HG02840 (cell line): Measurements from ENCODE around the gene ADARB2.

ENCODE experiments used
- ATAC-seq: cut with Tn5 transposase; IDR thresholded peaks from one replicate; pipeline ENCODE4 v1.9.1; 2021; ENCODE audit warnings: mild to moderate bottlenecking, moderate library complexity, moderate number of reproducible peaks; ENCODE audit not compliant: unreplicated experiment, low FRiP score

The ADARB2 gene

DNA sequence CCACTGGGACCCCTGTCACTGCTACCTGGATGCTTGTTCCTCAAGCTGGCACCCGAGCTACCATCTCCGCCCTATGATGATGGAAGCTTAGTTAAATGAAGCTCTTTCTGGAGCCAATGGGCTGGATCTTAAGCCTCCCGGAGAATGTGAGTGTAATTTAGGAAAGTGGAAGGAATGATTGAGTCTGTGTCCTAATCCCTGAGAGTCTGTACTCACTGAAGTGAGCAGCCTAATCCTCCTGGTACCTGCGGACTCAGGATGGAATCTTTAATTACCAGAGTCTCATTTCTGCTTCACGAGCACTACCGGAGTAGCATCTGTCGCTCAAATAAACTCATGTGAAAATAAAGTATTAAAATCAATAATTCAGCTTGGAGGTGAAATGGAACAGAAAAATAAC is 425.6 kb downstream of the ADARB2 start:
- no peak for ATAC-seq

DNA sequence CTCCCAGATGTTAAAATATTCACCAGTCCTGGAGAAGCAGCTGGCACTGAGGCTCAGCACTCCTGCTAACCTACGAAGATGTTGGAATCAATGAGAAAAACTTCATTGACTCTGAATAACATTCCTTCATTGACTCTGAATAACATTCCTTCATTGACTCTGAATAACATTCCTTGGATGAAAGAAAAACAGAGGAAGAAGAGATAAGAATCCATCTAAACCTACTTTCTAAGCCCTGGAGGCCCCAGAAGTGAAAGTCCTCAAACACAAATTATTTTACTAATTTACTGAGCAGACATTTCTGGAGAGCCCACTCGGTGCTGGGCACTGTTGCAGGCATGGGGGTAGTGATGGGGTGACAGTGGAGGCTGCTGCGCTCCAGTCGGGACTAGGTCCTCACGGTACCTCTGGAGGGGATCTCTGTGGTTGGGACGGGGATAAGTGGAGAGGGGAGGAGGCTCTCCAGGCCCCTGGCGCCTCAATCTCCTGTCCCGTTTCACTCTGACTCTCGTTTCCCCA is 427.0 kb downstream of the ADARB2 start:
- no peak for ATAC-seq

DNA sequence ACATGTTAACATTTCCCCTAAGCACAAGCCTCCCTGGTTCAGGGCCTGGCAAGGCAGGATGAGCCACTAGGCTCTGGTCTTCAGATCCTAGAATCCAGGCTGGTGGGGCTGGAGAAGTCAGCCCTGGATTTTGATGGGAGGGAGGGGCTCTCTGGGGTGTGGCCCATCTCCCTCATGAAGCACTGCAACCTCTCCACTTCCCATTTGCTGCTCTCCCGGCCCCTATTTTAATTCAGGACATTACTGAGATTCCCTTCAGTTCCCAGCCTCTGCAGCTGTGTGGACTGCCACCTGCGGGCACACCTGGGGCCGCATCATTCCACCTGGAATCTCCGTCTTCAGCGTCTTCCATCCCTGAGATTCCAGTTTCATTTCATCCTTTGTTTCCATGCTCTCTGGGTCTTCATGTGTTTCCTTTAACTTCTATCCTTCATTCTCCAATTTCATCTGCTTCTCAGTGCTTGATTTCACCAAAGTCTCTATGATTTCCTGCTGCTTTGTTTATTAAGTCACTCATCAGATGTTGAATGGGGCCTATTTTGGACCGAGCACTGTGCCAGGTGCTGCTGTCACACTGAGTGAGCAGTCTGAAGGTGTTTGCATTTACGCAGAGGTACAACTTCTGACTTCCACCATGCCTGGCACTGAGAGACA is 427.6 kb downstream of the ADARB2 start:
- ATAC-seq = no peak

DNA sequence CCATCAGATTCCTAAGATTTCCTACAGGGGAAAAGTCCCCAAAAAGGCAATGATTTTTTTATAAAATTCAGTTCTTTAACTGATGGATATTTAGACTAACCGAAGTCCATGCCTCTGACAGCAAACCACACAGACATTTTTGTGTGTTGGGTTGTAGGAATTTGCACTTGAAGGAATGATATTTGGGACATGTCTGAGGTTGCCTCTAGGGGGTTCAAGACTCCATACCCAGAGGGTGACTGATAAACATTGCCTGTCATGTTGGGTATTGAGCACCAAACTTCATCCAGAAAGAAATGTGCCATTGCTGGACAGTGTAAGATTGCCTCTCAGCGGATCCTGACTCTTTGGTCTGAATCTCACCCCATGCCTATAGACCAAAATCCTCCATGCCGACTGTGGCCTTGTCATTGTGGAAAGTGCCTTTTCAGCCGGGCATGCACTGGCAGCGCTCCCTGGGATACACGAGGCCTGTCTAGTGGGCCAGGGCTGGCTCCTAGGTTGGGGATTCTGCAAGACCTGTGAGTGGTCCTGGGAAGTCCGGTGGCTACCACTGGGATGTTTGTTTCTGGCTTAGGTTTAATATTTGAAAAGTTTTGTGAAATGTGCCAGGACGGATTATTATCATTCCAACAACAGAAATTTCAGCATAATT is 428.2 kb downstream of the ADARB2 start:
- ATAC-seq = no peak

DNA sequence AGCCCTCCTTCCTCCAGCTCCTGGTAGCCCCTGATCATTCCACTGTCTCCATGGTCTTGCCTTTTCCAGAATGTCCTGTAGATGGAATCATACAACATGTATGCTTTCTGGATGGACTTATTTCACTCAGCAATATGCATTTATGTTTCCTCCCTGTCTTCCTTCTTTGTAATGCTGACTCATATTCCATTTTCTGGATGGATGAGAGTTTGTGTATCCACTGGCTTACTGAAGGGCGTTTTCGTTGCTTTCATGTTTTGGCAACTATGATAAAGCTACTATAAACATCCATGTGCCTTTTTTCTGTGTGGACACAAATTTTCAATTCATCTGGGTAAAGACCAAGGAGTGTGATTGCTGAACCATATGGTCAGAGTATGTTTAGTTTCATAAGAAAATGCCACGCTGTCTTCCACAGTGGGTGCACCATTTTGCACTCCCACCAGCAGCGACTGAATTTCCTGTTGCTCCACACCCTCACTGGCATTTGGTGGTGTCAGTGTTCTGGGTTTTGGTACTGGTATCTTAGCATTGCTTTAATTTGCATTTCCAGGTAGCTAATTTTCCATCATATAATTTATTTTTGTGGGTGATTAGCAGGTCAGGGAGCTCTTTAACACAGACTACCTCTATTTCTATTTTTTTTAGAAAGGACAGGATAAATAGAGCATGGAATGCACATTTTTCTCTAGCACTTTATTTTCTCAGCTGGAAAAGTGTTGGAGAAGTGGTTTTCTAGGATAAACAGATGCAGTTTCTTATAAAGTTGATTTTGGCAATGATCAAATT is 429.0 kb downstream of the ADARB2 start:
- ATAC-seq = no peak

DNA sequence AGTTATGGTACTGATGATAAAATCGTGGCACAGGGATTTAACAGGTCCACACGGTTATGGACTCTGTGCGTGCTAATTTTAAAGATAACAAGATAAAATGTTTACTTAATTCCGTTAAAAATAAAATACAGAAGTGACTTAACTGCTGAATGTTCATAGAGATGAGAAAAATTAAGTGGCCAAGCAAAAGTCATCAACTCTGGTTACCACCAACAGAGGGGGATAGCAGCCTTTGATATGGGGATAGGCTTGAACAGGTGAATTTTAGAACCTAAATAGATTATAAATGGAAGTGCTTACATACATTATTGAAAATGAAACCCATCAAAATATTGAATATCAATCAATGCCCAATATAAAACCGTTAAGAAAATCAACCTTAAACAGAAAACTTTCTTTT is 436.2 kb downstream of the ADARB2 start:
- ATAC-seq = no peak

DNA sequence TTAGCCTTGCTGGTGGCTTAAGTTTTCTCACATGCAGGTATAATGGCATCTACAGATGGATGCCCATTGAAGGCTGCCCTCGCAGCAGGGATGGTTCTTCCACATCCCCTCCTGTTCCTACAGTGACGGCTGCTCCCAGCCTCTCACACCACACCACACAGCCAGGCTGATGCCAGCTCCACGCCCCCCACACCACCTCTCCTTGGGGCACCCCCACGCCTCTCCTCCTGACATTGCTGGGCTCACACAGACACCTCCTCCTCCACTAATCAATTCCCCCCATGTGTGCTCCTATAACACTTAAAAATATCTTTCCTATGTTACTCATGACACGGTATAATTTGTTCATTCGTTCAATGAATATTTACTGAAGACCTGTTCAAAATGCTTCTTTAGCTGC is 437.1 kb downstream of the ADARB2 start:
- ATAC-seq = no peak

DNA sequence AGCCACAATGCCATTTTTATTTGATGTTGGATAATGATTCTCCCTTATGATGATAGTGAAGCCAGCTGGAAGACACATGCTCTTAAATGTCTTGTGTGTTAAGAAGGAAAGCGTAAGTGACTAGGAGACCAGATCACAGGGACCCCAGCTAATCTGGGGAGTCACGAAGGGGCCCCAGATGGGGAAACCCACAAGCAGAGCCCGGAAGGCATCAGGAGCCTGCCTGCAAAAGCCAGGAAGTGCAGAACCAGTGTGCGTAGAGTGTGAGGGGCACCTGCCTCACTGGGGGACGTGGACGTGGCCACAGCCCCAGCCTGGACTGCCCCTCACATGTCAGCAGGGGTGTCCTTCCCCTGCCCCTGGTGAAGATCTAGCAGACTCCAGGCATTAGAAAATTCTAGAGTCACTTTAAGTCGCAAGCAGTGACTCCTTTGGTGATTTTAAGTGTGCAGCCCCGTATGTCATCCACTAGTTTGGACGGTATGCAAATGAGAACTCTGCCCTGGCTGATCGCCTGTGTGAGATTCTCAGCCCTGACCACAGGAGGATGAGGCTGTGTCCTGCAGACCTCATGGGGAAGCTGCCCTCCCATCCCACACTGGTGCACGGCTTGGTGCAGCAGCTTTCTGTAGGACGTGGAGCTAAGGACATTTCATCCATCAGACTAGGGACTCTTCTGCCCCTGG is 438.1 kb downstream of the ADARB2 start:
- ATAC-seq = no peak

DNA sequence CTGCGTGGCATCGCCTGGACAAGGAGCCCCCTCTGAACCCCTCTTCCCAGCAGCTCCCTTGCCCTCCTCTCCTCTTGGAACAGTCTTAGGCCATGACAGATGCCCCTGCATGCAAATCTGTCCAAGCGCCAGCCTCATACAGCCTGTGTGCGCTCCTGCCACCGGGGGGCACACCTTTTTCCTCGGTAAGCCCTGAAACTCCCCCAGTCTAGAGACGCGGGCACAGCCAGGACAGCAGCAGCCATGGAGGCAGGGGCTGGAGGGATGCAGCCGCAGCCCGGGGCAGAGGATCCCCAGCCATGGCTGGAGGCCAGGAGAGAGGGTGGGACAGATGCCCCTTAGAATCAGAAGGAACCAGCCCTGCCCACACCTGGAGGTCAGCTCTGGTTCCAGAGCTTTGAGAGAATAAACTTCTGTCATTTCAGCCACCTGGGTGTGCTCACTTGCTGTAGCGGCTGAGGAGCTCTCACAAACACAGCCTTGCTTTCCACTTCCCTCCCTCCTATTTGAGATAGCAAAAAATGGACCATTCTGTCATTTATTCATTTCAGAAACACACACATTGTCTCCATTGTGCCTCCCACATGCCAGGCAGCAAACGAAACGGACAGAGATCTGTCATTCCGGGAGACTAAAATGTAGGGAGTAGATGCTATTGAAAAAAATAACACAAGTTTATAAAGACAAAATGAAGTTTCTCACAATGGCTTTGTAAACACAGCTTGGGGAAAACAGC is 439.6 kb downstream of the ADARB2 start:
- ATAC-seq = no peak

DNA sequence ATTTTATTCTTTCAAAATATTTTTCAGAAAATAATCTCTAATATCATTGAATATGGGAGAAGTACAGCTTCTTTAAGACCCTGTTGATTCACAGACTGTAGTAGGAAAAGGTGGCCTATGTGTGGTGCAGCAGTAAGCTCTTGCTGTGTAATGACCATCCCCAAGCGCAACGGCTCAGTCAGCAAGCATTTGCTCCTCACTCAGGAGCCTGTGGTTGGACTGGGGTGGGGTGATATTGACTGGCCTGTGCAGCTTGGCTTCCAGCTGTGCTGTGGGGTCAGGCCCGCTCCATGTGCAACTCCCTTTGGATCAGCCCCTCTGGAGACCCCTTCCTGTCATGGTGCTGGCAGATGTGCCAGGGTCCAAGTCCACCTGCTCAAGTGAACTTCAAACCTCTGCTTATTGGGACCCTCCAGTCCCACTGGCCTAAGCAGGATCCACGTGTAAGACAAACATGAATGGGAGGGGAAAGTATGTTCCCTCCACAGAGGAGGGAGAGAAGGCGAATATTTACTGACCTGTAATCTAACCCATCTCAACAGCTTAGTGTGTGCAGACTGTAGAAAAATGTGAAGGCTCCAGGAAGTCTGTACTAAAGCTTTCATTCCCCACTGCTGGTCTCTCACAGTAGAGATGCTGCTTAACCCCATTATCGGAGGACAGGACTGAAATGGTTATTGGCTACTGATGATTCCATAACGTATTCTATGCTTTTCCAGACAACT is 441.4 kb downstream of the ADARB2 start:
- ATAC-seq = no peak

DNA sequence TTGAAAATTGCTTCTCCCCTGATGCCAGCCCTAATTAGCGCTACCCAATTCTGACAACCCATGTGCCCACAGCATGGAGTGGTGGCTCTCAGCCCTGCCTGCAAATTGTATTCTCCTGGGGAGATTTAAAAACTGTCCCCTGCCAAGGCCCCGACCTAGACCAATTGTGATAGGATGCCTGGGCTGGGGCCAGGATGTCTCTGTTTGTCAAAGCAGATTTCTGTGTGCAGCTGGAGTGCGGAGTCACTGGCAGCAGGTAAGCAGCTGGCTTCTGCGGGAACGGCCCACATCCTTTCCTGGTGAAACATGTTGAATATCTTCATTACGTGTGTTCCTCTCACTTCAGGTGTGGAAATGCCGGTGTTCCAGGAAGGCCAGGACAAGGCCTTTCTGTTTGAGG is 442.6 kb downstream of the ADARB2 start:
- no peak for ATAC-seq

DNA sequence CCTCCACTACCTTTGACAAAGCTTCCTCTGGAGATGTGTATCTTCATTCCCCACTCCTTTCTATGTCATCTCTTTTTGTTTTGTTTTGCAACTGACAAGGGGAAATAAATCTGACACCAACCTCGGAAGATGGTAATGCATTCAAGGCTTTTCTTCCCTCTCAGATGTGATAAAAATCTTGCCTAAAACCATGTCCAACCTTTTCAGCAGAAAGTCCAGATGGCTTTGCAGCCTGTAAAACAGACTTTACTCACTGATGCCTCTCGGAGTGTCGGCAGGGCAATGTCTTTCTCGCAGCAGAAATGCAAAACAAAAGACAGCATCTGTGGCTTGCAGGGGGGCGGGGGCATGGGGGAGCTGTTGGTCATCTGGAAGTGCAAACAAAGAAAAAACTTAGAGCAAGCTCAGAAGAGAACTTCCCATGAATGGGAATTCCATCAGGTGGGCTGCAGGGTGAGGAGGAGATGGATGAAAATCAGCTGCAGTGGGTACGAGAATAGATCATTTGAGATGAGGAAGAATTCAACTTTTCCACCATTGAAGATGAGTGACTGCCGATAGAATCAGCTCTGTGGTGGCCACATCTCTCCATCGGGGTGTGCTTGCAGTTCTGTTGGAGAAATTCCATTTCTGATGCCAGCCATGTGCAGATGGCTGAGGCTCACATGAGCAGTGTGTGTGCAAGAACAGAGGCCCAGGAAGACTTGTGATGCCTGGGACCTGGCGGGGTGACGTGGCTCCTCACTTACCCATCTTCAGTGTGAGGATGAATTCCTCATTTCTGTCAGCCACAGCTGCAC is 443.5 kb downstream of the ADARB2 start:
- no peak for ATAC-seq

DNA sequence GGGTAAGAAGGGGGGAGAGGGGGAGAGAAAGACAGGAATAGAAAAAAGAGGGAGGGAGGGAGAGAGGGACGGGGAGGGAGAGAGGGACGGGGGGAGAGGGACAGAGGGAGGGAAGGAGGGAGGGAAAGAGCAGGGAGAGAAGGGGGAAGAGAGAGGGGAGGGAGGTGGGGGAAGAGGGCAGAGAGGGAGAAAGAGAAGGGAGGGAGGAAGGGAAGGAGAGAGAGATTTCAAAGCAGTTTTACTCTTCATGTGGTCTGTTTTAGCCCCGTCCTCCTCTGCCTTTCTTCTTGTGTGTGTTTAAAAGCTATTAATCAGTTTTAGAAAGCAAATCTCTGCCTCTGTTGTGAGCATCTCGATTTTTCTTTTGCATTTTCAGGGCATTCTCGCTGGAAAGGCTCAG is 444.2 kb downstream of the ADARB2 start:
- ATAC-seq = no peak

DNA sequence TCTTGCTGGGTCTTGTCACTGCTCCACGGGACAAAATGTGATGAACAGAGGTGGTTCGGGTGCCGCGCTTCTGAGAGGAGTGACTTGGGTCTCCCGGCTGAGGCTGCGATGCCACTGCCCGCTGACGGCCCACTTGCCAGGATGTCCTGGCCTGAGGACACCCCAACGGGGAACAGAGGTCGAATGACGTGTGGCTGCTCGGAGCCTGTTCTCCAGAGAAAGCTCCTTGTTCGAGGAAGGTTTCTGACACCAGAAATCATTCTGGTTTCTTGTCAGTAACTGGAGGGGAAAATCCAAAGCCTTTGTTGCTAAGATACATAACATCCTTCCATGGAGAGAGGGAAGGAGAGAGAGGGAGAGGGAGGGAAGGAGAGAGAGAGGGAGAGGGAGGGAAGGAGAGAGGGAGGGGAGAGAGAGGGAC is 444.7 kb downstream of the ADARB2 start:
- no peak for ATAC-seq

DNA sequence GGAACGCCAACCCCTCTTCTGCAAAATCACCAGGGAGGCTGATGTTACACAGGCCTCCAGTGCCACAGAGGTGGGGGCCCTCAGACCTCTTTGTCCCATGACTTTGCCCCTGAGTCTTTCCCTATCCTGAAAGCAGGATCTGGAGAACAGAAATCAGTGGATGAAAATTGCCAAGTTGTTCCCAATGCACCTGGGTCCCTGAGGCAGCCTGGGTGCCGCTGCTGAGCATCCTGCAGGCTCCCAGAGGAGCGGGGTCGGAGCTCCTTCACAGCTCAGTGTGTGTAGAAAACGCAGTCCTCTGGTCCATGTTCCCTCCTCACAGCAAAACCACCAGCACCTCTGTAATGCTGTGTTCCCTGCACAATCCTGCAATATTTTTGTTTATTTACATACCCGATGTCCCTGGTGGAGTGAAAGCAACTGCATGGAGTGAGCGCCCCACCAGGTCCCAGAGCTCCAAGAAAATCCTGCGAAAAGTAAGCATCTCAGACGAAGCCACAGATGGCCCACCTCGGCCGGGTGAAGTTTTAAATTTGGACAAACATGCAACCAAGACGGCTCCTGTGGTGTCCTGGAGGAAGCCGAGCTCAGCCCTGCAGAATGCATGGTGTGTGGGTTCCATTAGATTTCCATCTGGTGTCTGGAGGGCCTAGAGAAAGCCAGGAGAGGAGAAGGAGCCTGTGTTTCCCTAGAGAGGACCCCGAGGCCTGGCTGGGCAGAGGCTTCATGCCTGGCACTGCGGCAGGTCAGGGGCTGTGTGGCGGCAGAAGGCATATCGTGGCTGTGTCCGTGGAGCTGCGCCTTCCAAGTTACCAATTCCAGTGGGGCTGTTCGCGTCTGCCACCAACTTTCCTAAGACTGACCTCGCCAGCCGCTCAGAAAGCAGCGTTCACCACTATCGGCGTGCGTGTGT is 445.9 kb downstream of the ADARB2 start:
- ATAC-seq = no peak

DNA sequence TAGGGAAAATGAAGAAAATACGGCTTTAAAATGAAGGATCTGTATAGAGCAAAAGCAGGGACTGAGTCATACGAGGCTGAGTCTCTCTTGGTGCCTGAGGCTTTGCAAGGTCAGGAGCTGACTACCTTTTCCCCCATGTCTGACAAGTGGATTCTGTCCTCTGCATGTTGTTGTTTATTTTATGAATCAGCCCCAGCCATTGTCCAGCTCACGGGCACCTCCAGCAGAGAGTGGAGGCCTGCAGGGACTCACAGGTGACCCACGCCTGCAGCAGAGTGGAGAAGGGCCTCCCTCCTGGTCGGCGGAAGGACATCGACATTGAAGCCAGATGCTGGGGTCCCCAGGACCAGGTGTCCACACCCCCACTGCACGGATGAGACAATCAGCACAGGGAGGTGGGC is 447.3 kb downstream of the ADARB2 start:
- ATAC-seq = no peak

DNA sequence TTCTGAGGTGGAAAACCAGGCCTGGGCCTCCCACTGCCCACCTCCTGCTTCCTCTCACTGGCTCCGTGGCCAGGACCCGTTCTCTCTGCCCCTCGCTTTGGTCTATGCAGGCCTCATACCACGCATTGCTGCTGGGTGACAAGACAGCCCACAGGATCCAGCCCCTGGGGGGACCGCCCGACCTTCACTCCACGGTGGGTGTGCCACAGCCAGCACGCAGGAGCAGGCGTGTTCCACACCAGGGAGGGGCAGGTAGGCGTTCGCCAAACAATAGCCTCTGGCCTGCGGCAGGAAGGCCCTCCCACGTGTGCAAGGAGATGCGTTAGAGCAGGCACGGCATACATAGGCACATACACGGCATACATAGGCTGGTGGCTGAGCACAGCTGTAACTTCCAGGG is 447.7 kb downstream of the ADARB2 start:
- ATAC-seq = no peak

DNA sequence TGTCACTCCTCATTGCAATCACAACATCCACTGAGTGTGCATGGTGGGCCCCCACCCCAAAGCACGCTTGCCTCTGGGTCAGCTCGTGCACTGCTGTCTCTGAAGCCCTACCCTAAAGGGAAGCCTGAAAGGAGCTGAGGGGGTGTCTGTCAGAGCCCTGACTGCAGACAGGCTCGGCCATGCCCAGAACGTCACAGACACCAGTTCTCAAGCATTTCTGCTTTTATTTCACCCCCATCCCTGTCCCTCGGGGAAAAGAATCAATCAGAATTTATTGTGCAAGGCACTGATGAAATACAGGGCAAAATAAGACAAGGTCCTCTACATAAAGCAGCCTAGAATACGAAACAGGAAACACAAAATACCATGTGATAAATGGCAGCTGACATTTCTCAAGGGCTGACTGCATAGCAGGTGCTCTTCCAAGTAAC is 449.3 kb downstream of the ADARB2 start:
- ATAC-seq = no peak
